Gastrocnemius medialis (tissue), 4 donors: ENCODE results near the gene KAZN. TPM values are rescaled to one million over a fixed set of nuclear protein-coding genes. Genes with fewer than 3 reads are reported as not detected.

Source experiments
- ATAC-seq, 2 donors: fragments of 150-250 bp; one replicate each; pipeline ENCODE4 v1.9.1; 2016
- DNase-seq, 2 donors: peaks; one replicate each; pipeline ENCODE4 v3.0.0-alpha.2; 2019
- H3K27ac ChIP-seq, 4 donors: fragments of 200-600 bp; sonication (generic); 1 replicate in 1 of 4; 2 replicates in 3 of 4; pipeline ENCODE4 v1.5.1; 2016 to 2018; ENCODE audit warnings: mild to moderate bottlenecking in 2 of 4, moderate library complexity in 1 of 4
- H3K27me3 ChIP-seq, 3 donors: fragments of 200-600 bp; sonication (generic) in 2 of 3; 1 replicate in 1 of 3; 2 replicates in 2 of 3; pipeline versions ENCODE4 v1.5.1 to v1.6.0; 2016 to 2019; ENCODE audit warnings: mild to moderate bottlenecking in 1 of 3, moderate library complexity in 1 of 3
- H3K36me3 ChIP-seq, 2 donors: fragments of 200-600 bp; sonication (generic) in 1 of 2; one replicate each; pipeline ENCODE4 v1.5.1; 2017 to 2018
- H3K4me1 ChIP-seq, 2 donors: fragments of 200-600 bp; sonication (generic) in 1 of 2; one replicate each; pipeline ENCODE4 v1.5.1; 2016 to 2017; ENCODE audit warnings: mild to moderate bottlenecking in 2 of 2
- H3K4me3 ChIP-seq, 4 donors: fragments of 200-600 bp; sonication (generic) in 3 of 4; 1 replicate in 1 of 4; 2 replicates in 3 of 4; pipeline ENCODE4 v1.5.1; 2016 to 2019; ENCODE audit warnings: mild to moderate bottlenecking in 2 of 4
- H3K9me3 ChIP-seq, 3 donors: fragments of 200-600 bp; sonication (generic) in 2 of 3; 1 replicate in 1 of 3; 2 replicates in 2 of 3; pipeline ENCODE4 v1.5.1; 2016 to 2019
- POLR2A ChIP-seq, 2 donors: fragments of 450-650 bp; IDR thresholded peaks; one replicate each; pipeline ENCODE4 v1.6.1; 2017; ENCODE audit warnings: antibody characterized with exemption in 2 of 2, mild to moderate bottlenecking in 2 of 2, moderate library complexity in 2 of 2
- in situ Hi-C, 4 donors: fragments of 200-750 bp; cut with MboI; loops; one replicate each; pipeline versions ENCODE4 v1.15.0 to v1.8.0; 2017; ENCODE audit warnings: low sequenced_read_pairs in 4 of 4
- intact Hi-C: fragments of 100-400 bp; cut with DNase I; formaldehyde crosslinking; loops from one replicate; pipeline ENCODE4 v1.15.1; 2023; ENCODE audit warnings: low total_unique reads
- total RNA-seq, 4 donors: library from RNA; depleted of rRNA; stranded (reverse); fragments of >200 nt; gene quantifications; one replicate each; pipeline versions ENCODE4 v1.1.0 to v1.2.3, GENCODE V29; 2016
- TF ChIP-seq, protein P1 (sequence below), 5 experiments: fragments of 450-650 bp in 3 of 5; fragments of 200-600 bp in 2 of 5; sonication (generic) in 2 of 5; IDR thresholded peaks in 4 of 5; conservative IDR thresholded peaks in 1 of 5; 1 replicate in 4 of 5; 2 replicates in 1 of 5; pipeline ENCODE4 v1.5.1; 2016 to 2019; ENCODE audit warnings: antibody characterized with exemption in 5 of 5, mild to moderate bottlenecking in 3 of 5, moderate library complexity in 3 of 5

Gene KAZN
- total RNA-seq, 4 donors from 2014 or later, result 0.05 to 2.2 (median 1.00) TPM

DNA sequence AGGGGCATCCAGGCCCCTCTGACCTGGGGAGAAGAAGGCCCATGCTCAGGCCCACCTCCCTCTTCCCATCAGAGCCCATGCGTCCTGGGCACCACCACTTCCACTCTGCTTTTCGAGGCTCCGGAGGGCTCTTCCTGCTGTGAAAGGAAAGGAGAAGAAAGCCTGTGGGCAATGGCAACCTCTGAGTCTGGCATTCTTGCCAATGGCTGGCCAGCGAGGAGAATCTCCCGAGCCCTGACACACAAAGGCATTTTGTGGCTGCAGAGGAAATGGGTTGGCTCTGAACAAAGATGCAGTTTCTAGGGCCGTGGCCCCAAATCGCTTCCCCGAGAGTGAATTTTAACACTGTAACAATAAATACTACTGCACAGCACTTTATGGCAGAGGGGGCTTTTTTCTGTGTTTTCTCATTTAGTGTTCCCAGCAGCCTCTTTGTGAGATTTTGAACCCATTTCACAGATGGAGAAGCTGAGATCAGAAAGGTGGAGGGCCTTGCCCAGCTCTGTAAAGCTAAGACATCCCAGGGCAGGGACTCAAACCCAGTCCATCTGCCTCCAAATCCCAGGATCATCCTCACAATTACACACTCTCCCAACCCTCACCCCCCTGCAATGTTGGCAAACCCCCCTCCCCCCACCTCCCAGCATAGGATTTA is 519.3 kb downstream of the KAZN start:
- no peak overlapping the region for H3K27ac ChIP-seq
- no peak overlapping the region for H3K4me3 ChIP-seq
- no peak for ATAC-seq
- in situ Hi-C loops (loop anchor here in 1 of 4 donors (25.0 kb wide), 1 partner anchor 320 kb away; the partner anchor contains the start of gene CTRC), intact Hi-C loops (no loop called here)
- H3K9me3 ChIP-seq, result no peaks in the 10 kb centered on the region
- H3K27me3 ChIP-seq, result no peaks in the 10 kb centered on the region
- no peak for DNase-seq
- H3K36me3 ChIP-seq, result no peaks in the 10 kb centered on the region
- TF ChIP-seq, protein P1, sequence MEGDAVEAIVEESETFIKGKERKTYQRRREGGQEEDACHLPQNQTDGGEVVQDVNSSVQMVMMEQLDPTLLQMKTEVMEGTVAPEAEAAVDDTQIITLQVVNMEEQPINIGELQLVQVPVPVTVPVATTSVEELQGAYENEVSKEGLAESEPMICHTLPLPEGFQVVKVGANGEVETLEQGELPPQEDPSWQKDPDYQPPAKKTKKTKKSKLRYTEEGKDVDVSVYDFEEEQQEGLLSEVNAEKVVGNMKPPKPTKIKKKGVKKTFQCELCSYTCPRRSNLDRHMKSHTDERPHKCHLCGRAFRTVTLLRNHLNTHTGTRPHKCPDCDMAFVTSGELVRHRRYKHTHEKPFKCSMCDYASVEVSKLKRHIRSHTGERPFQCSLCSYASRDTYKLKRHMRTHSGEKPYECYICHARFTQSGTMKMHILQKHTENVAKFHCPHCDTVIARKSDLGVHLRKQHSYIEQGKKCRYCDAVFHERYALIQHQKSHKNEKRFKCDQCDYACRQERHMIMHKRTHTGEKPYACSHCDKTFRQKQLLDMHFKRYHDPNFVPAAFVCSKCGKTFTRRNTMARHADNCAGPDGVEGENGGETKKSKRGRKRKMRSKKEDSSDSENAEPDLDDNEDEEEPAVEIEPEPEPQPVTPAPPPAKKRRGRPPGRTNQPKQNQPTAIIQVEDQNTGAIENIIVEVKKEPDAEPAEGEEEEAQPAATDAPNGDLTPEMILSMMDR (IDR thresholded peaks at IDR 0.05 in 4 of 5, conservative IDR thresholded peaks at IDR 0.05 in 1 of 5), result no peak
- no peaks in the 10 kb centered on the region for H3K4me1 ChIP-seq

DNA sequence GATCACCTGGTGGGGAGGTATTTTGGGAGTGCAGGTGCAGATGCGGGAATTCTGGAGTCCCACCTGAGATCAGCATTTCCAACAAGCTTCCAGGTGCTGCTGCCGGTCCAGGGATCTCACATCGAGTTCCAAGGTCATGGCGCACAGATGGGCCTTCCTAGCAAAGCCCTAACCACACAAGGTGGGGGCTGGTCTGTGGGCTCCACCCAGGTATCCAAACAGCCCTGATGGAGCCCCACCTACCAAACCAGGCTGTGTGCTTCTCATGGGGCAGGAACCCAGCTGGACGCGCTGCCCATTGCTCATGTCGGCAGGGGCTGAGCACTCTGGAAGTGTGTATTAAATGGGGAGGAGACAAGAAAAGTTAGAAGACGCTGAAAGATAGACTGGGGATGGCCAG is 520.1 kb downstream of the KAZN start:
- Histone ChIP-seq H3K4me3 (no peak overlapping the region), H3K9me3 (no peaks in the 10 kb centered on the region), H3K27ac (no peak overlapping the region), H3K4me1 (no peaks in the 10 kb centered on the region), H3K36me3 (no peaks in the 10 kb centered on the region), H3K27me3 (no peaks in the 10 kb centered on the region)
- DNase-seq (no peak), ATAC-seq (no peak)
- TF ChIP-seq, protein P1 (IDR thresholded peaks at IDR 0.05 in 4 of 5, conservative IDR thresholded peaks at IDR 0.05 in 1 of 5), result no peak
- TF ChIP-seq POLR2A (IDR thresholded peaks at IDR 0.05), result no peak
- intact Hi-C loops, result no loop called here
- in situ Hi-C loops, result loop anchor here in 1 of 4 donors (25.0 kb wide), 1 partner anchor 319 kb away; the partner anchor contains the start of gene CTRC

DNA sequence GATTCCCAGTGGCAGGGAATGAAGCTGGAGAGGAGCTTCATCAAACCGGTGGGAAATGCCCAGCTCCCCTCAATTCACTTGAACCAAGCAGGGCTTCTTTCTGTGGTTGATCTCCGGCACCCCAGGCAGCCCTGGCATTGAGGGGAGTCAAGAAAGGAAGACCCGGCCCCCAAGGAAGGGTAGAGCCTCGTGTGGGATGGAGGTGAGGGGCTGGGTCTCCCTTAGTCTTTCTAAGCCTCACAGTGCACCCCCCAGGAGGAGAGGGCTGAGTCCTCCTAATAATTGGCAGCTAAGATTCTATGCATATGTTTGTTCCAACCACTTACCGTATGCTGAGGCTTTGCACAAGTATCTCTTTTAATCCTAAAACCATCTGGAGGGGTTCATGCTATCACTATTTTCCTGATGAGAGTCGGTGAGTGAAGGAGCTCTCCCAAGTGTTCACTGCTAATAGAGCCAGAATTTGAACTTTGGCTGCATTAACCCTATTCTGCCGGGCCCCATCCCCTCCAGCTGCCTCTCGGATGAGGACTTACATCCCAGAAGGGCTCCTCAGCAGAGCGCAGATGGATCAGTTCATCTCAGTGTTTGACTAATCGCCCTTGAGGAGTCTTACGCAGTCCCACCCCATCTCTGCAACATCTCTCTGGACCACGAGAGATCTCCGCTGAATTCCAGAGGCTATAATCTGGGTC is 521.9 kb downstream of the KAZN start:
- H3K27me3 ChIP-seq, result no peaks in the 10 kb centered on the region
- TF ChIP-seq POLR2A (IDR thresholded peaks at IDR 0.05), result no peak
- TF ChIP-seq, protein P1 (IDR thresholded peaks at IDR 0.05 in 4 of 5, conservative IDR thresholded peaks at IDR 0.05 in 1 of 5), result no peak
- DNase-seq, result no peak
- no peaks in the 10 kb centered on the region for H3K4me1 ChIP-seq
- ATAC-seq, result no peak
- intact Hi-C loops (loop anchor here (10.0 kb wide), 1 partner anchor 154 kb away; no protein-coding TSS in a partner anchor), in situ Hi-C loops (loop anchor here in 2 of 4 donors (10.0 to 25.0 kb wide), 2 partner anchors 184 to 317 kb away; partner anchors contain the start of gene CTRC (in 1 of the 2))
- no peaks in the 10 kb centered on the region for H3K9me3 ChIP-seq
- no peak overlapping the region for H3K4me3 ChIP-seq
- no peaks in the 10 kb centered on the region for H3K36me3 ChIP-seq
- H3K27ac ChIP-seq, result no peak overlapping the region

DNA sequence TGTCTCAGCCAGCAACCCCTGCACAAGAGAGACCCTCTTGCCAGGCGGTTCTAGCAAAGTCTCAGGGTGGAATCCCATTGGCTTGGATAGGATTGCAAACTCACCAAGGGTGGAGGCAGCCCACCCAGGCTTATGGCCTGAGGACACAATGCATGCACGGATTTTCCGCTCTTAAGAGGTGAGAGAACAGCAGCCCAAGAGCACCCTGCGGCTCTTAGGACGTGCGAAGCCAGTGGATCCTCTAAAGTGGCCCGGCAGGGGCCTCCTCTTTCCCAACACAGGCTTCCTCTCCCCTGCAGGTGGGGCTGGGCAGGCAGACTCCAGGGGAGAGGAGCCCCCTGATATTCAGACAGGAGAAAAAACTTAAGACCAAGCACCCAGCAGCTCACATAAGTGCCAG is 523.8 kb downstream of the KAZN start:
- no peak overlapping the region for H3K4me3 ChIP-seq
- no peaks in the 10 kb centered on the region for H3K36me3 ChIP-seq
- intact Hi-C loops, result loop anchor here (10.0 kb wide), 1 partner anchor 152 kb away; no protein-coding TSS in a partner anchor
- ATAC-seq (no peak), DNase-seq (no peak)
- no peak for TF ChIP-seq POLR2A (IDR thresholded peaks at IDR 0.05)
- TF ChIP-seq, protein P1 (IDR thresholded peaks at IDR 0.05 in 4 of 5, conservative IDR thresholded peaks at IDR 0.05 in 1 of 5), result no peak
- H3K27ac ChIP-seq, result no peak overlapping the region
- no peaks in the 10 kb centered on the region for H3K4me1 ChIP-seq
- no peaks in the 10 kb centered on the region for H3K27me3 ChIP-seq
- in situ Hi-C loops, result loop anchor here in 2 of 4 donors (10.0 to 25.0 kb wide), 2 partner anchors 182 to 315 kb away; partner anchors contain the start of gene CTRC (in 1 of the 2)
- H3K9me3 ChIP-seq, result no peaks in the 10 kb centered on the region
